Heart left ventricle (tissue), 13 donors: ENCODE data around the gene CCDC85B.

ENCODE experiments used
- POLR2A ChIP-seq, 2 donors: fragments of 450-650 bp; IDR thresholded peaks; one replicate each; pipeline ENCODE4 v1.6.1; 2017; ENCODE audit warnings: antibody characterized with exemption in 2 of 2, mild to moderate bottlenecking in 2 of 2, moderate library complexity in 2 of 2
- TF ChIP-seq, protein P1 (sequence below), 12 donors: fragments of 200-600 bp; sonication (generic) in 4 of 12; IDR thresholded peaks; one replicate each; pipeline versions ENCODE4 v1.5.0 to v1.8.0; 2018 to 2022; ENCODE audit warnings: antibody characterized with exemption in 12 of 12, mild to moderate bottlenecking in 5 of 12
- donor health status: ischemic (EF 13 %, LVEDD 7.1; RV severe dilation, severe dysfunction).
- donor health status: DM: no; HTN: yes; CAD: no.
- donor health status: DM: no; HTN: no; CAD: no.
- donor health status: ischemic (EF 25% LVEDD 6.9; RV normal size, moderate dysfunction).
- donor health status: ischemic (EF 25% LVEDD 5.7; RV mildly dilated, moderate dysfunction).
- donor health status: ischemic (EF 35%, LVEDD 5.7; RV mildly dilated, moderate dysfunction).
- donor health status: nonischemic (EF 11% LVEDD 7.7; RV severe dilation, severe dysfunction).
- donor health status: DM: yes; HTN: yes; CAD: no.
- donor health status: PGD.
- donor health status: ischemic (EF 29% LVEDD 5.4; RV normal size, mild dysfunction).
- donor health status: nonischemic (EF 23%, LVEDD 6.1; RV moderate dilation, normal function).

DNA sequence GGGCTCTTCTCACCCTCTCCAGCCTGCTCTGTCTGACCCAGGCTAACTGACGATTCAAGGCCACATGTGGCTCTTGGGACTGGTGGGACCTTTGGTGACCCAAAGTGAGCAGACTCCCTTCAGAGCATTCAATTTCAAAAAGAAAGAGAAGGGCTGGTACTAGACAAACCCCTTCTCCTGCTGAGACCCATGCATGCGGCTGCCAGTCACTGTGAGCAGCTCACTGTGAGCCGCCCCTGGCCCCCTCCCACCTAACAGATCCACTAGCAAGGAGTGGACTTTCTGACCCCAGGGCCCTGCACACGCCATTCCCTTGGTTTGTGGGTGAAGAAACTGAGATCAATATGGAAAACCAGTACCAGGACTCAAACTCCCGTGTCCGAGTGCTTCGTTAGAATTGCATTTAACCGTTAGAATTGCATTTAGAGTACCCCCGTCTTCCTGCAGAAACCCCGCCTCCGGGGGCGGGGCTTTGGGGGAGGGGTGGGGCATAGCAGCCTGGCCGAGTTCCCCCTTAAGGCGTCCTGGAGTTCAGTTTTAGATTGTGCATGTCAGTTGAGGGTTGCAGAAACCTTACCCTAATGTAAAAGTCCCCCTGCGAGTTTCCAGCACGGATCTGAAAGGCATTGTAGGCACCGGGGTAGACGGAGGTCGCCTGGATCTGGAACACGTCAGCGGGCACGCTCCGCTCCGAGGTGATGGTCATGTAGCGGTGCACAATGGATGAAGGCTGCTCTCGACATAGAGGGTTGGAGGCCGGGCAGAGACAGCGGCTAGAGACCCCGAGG, 23.0 kb upstream of the CCDC85B start:
- TF ChIP-seq, protein P1, sequence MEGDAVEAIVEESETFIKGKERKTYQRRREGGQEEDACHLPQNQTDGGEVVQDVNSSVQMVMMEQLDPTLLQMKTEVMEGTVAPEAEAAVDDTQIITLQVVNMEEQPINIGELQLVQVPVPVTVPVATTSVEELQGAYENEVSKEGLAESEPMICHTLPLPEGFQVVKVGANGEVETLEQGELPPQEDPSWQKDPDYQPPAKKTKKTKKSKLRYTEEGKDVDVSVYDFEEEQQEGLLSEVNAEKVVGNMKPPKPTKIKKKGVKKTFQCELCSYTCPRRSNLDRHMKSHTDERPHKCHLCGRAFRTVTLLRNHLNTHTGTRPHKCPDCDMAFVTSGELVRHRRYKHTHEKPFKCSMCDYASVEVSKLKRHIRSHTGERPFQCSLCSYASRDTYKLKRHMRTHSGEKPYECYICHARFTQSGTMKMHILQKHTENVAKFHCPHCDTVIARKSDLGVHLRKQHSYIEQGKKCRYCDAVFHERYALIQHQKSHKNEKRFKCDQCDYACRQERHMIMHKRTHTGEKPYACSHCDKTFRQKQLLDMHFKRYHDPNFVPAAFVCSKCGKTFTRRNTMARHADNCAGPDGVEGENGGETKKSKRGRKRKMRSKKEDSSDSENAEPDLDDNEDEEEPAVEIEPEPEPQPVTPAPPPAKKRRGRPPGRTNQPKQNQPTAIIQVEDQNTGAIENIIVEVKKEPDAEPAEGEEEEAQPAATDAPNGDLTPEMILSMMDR (IDR thresholded peaks at IDR 0.05): no peak
- TF ChIP-seq POLR2A (IDR thresholded peaks at IDR 0.05): no peak
